Measurements from ENCODE around the gene SIGLEC8.
"Not testable (repeated sequence)": the region's sequence is repeated elsewhere in the genome, so short reads cannot be mapped to it uniquely, and the experiment has no call there.

The SIGLEC8 gene

DNA sequence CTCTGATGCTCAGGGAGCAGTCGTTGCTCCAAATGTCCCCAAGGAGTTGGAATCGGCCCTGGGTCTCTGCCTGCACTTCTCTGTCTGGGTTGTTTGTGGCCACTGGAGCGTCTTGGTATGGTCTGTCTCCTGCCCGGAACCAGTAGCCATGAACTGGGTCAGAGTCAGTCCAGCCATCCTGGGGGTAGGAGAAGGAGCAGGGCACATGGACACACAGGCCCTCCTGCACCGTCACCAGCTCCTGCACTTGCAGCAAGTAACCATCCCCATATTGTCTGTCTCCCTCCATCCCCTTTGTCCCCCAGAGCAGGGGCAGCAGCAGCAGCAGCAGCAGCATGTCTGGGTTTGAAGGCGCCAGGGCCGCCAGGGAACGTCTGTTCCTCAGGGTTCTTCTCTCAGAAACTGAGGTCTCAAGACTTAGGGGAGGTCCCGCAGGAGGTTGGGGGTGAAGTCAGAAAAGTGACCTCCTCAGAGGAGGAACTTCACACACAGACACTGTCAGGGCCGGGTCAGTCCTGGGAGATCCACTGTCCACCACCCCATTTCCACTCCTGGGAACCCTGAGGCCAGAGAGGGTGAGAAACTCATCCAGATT is at the start of gene SIGLEC8:
TSS of gene SIGLEC8 (minus strand) at position 404 of the 595 bp plus-strand sequence. CDS start at position 337, 67 bp downstream.
- DNase-seq (ENCODE audit: low read depth): no peak

DNA sequence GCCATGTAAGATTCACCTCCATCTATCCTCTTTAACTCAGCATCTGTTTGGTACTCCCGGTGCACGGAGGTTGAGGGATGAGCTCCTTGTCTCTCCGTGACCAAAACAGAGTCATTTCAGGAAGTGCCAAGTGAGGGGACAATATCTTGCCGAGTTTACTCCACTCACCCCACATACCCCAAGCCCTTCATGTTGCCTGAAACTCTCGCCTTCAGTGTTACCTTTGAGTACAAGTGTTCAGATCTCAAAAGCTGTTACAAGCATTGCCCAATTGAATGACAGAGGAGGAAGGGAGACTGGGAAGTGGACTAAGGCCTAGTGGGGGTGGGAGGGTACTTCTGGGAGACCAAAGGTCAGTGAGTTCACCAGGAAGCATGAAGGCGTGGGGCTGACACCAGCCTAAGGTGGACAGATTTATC is 49.4 kb upstream of the SIGLEC8 start:
- DNase-seq (ENCODE audit: low read depth): no peak

DNA sequence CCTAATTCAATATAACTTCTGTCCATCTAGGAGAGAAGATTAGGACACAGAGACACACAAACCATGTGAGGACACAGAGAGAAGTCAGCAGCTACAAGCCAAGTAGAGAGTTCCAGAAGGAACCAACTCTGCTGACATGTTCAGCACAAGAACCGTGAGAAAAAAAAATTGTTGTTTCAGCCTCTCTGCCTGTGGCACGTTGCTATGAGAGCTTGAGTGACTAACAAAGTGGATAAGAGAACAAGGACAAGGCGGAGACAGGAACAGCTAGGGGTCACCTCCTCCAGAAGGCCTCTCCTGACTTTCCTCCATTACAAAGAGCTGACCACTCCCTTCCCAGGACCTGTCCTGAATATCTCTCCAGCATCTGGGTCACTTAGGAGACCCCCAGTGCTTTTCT is 48.9 kb upstream of the SIGLEC8 start:
- DNase-seq (ENCODE audit: low read depth): no peak

DNA sequence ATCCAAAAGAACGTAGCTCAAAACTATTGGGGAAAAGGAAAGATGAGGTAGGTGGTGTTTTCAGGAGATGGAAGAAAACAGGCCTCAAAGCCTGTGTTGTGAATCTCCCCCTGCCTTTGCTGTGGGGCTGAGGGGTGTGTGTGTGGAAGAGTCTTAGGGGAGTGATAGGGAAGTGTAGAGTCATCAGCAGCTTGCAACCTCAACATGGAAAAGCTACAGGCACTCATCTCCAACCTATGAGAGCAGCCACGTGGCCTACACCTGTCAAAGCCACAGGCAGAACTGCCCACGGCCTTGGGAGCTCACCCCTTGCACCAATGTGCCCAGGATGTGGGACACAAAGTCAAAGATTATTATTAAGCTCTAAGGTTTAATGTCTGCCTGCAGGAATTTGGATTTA is 47.6 kb upstream of the SIGLEC8 start:
- DNase-seq (ENCODE audit: low read depth): no peak

DNA sequence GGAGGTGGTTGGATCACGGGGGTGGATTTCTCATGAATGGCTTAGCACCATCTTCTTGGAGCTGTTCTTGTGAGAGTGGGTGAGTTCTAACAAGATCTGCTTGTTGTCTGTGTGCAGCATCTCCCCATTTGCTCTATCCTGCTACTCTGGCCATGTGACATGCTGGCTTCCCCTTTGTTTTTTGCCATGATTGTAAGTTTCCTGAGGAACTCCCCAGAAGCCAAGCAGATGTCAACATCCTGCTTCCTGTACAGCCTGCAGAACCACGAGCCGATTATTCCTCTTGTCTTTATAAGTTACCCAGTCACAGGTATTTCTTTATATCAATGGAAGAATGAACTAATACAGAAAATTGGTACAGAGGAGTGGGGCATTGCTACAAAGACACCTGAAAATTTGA is 45.6 kb upstream of the SIGLEC8 start:
- no peak for DNase-seq (ENCODE audit: low read depth)

DNA sequence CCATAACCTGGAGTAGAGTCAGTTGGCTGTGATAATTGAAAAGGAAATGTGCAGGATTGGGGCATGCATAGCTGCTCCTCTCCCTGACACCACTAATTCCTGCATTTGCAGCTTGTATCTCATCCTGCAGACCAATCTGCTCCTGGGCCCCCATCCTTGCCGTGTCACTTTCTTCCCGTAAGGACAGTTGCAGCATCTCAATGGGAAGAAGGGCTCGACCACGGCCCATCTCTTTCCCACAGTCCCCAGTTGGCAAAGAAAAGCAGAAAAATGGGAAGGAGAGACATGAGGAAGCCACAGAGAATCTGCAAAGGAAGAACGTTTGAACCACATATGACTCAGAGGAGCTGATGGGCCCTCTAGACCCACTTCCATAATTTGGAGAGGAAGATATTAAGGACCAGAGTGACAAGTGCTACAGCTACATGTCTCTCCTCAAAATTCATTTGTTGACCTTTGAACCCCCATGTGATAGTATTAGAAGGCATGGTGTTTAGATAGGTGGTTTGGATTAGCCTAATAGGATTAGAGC is 45.1 kb upstream of the SIGLEC8 start:
- no peak for DNase-seq (ENCODE audit: low read depth)

DNA sequence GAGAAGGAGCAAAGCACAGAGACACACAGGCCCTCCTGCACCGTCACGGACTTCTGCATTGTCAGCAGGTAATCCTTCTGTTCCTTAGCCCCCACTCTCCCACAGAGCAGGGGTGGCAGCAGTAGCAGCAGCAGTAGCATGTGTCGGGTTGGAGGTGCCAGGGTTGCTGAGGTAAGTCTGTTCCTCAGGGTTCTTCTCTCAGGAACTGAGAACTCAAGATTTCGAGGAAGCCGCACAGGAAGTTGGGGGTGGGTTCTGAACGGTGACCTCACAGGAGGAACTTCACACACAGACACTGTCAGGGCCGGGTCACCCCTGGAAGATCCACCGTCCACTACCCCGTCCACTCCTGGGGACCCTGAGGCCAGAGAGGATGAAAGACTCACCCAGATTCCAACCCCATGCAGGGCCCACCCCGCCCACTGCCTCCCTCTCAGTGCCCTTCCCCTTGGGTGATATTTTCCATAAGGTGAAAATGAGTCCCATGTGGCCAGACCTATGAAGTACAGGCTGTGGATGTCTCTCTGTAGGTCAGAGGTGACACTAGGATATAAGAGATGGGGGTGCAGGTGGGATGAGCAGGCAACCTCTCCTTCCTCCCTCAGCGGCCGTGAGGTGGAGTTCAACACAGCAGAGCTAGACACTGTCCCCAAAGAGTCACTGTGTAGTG is 43.5 kb upstream of the SIGLEC8 start, which contains the start of gene SIGLEC12:
TSS of gene SIGLEC12 (minus strand) at position 207 of the 670 bp plus-strand sequence. CDS start at position 140, 67 bp downstream.
- DNase-seq (ENCODE audit: low read depth): no peak

DNA sequence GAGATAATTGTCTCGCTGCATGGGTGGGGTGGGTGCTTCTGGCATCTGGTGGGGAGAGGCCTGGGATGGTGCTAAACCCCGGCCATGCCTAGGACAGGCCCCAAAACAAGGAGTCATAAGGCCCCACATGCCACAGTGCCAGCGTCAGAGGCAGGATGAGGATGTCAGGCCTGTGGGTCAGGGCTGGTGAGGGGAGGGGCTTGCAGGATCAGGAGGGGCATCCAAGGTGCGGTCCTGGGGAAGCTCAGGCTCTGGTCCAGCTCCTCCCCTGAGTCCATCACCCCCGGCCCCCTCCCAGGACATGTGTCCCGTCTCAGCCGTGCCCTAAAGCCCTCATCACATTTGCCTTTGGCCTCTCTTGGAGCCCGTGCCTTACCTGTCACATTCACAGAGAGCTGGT is 42.7 kb upstream of the SIGLEC8 start:
- DNase-seq (ENCODE audit: low read depth): not testable (repeated sequence)

DNA sequence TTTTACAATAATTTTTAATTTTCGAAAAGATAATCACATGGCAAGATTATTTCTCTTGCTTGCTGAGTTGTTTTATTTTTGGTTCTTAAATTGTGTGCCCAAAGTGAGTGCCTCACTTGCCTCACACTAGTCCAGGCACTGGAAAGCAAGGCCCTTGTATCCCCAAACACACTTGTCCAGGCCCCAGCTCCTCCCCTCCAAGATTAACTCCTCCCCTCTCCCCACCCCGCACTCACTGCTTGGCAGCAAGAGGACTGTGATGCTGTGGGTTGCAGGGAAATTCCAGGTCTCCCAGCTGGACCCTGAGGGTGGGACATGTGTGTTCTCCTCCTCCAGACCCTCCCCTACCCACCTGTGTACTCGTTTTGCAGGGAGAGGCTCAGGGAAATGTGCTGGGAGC is 39.4 kb upstream of the SIGLEC8 start:
- DNase-seq (ENCODE audit: low read depth): no peak

DNA sequence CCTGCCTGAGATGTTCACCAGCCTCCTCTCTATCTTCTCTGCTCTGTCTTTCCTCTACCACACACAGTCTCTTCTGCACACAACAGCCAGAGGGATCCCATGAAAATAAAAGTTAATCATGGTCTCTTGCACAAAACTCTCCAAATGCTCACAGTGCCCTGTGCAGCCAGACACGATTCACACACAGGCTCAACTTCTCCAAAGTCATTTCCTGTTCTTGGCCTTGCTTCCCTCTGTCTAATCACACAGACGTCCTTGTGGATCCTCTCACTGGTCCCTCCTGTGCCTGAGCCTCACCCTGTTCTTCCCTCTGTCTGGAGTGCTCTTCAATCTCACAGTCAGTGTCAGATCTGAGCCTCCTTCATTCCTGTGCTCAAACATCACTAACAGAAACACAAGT is 35.5 kb upstream of the SIGLEC8 start:
- DNase-seq (ENCODE audit: low read depth): no peak

DNA sequence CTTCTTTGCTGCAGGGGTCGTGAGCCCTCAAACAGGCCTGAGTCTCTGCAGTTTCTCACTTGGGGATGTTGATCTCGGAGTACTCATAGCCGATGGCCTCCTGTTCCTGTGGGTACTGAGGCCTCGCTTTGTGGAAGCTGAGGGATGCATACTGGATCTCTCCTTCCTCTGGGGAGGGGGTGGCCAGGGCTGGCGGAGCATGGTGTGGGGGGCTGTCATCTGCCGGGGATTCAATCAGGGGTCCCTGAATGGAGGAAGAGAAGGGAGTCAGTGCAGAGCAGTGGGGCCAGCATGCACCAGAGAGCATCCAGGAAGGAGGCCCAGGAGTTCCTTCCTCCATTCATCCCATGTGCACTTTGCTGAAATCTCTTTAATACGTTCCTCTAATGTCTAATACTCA is 33.3 kb upstream of the SIGLEC8 start:
- DNase-seq (ENCODE audit: low read depth): no peak

DNA sequence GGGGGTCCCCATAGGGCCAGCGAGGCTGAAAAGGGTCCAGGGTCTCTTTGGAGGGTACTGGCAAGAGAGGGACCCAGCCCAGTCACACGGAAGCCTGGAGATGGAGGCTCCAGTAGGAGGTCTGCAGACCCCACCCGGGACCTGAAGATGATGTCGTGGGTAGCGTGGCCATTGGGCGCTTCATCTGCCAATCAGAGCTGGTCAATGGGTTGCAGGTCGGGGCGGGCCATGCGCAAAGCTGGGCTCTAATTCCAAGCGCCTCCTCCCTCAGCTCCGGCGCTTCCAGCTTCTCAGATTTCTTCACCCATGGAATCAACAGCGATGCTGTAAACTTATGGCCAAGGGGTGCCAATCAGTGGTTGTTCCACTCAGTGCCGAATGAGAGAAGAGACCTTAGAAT is 32.4 kb upstream of the SIGLEC8 start:
- no peak for DNase-seq (ENCODE audit: low read depth)

DNA sequence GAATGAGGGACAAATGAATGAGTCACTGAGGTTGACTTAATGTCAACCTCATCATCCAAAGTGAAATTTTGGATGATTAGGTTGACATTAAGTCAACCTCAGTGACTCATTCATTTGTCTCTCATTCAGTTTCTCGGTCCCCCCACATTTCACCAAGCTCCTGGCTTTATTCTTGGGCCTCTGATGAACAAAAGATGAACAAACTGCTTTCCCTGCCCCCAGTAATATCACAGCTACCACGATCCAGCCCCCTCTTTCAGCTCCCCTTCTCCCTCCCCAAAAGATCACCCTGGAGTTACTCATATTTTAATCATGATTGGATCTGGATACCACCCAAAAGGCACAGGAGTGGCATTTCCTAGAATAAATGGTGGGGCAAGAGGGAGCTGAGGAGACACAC is 30.9 kb upstream of the SIGLEC8 start:
- DNase-seq (ENCODE audit: low read depth): no peak

DNA sequence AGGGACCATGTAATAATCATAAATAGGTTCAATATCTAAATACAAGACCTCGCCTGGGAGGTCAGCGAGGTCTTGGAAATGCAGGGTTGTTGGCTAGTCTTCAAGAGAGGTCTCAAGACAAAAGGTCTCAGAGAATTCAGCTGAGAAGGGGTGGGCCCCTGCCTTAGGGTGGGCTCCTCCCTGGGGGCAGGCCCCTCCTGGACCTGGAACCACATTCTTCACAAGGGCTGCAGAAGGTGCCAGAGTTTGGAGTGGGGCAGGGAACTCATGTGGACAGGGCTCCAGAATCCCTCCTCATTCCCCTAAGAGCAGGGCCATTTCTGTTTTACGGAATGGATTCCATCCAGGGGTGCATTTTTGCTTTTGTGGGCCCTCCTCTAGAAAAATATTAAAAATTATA is 30.2 kb upstream of the SIGLEC8 start:
- no peak for DNase-seq (ENCODE audit: low read depth)

DNA sequence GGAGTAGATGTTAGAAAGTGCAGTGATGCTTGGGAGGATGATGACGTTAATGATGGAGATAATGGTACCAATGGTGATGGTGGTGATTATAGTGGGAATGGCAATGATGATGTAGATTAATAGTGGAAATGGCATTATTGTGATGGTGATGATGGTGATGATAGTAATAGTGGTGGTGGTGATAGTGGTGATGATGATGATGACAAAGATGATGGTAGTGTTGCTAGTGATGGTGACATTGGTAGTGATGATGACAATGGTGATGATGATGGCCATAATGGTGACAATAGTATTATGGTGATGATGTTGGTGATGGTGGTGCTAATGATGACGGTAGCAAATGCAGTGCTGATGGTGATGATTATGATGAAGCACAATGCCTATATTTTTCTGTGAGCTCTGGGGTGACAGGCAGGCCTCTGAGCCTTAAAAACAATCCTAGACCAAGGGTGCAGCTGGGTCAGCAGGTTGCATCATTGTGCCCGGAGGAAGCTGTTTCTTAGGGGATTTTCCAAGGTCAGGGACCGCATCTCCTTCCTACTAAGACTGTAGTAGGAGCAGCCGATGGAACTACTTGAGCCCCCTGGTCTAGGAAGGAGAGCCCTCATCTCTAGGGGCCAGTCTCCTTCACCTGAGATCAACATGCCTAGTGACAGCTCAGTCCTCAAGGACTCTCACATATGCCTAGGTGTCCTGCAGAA is 27.9 kb upstream of the SIGLEC8 start:
- DNase-seq (ENCODE audit: low read depth): no peak

DNA sequence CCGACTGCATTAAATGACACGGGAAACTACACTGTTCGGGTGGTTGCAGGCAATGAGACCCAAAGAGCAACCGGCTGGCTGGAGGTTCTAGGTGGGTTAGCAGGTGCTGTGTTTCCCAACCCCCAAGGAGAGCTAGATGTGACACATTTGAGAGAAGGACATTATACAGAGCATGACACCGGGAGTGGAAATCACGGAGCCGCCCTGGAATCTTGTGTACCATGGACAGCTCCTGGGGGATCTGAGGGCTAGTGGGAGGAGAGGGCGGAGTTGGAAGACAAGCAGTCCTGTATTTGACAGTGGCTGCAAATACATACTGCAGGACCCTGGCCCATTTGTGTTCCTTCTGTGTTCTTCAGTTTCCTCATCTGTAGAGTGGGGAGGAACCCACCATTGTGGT is 22.3 kb upstream of the SIGLEC8 start:
- no peak for DNase-seq (ENCODE audit: low read depth)

DNA sequence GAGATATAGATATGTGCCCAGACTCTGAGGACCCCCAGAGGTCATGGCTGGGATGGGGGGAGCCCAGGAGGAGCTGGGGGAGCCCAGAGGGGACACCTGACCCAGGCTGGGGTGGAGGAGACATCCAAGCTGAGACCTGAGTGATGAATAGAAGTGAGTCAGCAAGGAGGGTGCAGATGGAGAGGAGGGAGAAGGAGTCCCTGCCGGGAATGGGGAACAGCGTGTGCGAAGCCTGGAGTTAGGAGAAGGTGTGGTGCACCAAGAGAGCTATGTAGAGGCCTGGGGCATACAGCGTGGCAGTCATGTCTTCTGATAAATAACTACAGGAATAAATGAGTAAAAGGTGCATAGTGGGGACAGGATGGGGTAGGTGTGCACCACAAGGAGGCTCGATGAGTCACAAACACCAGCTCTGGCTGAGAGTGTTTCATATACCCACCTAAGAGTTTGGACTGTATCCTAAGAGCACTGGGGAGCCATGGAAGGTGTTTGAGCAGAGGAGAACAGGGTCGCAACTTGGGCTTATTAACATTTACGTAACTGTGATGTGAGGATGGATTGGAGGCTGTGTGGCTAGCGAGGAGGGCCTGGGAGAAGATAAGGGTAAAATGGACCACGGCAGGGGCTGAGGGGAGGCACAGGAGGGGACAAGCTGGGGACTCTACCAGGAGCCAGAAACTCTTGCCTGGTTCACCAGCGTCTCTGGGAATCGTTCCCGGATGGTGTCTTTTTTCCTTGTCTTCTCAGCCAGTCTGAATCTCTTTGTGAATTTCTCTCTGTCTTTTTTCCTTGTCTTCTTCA is 21.5 kb upstream of the SIGLEC8 start:
- no peak for DNase-seq (ENCODE audit: low read depth)

DNA sequence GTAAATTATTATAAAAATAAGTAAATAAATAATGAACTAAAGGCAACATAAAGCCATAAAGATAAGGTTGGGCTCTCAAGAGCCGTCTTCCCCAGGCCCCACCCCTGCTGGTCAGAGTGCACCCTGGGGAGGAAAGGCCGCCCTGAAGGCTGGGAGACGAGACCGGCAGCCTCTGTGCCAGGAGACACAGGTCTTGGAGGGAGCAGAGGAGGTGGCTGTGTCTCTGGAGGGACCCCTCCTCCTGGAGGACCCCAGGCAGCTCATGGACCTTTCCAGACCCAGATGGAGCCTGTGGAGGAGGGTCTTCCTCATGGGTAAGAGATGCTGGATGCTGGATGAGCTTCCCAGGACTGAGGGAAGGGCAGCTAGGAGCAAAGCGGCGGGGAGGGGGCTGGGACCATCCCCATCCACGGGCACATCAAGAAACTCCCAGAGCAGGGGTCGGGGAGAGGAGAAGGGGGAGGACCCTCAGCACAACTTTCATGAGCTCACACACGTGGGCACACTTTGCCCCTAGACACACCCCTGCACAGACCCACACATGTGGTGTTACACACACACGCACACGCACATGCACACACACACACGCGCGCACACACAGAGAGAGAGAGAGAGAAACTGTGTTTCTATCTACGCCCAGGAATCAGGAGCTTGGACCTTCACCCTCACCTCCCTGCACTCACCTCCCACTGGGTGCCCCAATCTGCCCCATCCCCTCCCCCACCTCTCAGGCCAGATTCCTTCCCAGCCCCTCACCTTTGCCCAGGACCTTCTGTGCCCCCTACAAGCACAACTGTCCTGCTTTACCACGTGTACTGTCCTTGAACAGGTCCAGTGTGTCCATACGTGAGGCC is 20.4 kb upstream of the SIGLEC8 start, which contains the start of gene CEACAM18:
TSS of gene CEACAM18 (plus strand) at position 159 of the 854 bp plus-strand sequence.
- no peak for DNase-seq (ENCODE audit: low read depth)

DNA sequence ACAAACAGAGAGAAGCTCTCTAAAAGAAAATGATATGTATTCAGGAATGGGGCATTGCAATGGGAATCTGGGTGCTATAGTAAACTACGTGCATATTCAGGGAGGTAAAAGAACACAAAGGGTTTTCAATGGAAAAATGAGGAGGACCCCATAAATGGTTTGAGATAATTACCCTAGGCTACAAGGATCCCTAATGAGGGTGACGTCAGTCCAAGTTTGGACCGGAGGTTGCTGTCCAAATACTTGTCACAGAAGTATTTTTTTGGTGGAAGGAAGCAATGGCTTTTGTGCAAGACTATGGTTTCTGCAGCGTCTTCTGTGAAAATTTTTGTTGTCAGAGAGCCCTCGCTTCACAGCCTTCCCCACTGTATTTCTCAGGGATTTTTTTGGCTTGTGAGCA is 19.1 kb upstream of the SIGLEC8 start:
- DNase-seq (ENCODE audit: low read depth): no peak

DNA sequence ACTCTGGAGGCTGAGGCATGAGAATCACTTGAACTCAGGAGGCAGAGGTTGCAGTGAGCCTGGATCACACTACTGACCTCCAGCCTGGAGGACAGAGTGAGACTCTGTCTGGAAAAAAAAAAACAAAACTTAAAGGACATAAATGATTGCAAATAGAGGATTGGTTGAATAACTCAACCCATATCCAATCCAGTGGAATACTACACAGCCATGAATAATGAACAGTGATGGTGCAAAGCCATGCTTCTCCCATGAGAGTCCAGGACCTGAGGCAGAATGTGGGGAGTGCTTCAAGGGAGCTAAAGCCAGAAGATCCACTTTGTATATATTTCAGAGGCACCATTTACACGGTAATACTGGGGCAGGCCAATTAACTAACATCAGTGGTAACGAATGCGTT is 17.9 kb upstream of the SIGLEC8 start:
- no peak for DNase-seq (ENCODE audit: low read depth)
